NB4 (cell line): ENCODE results near the gene CHMP2B.

ENCODE experiments used
- CTCF ChIP-seq: IDR thresholded peaks from one replicate; pipeline ENCODE4 v1.5.1; 2012; ENCODE audit warnings: low read depth, low read length
- POLR2A ChIP-seq: IDR thresholded peaks from 2 replicates; pipeline ENCODE4 v1.6.1; 2011; ENCODE audit warnings: mild to moderate bottlenecking; ENCODE audit not compliant: insufficient read length; ENCODE audit errors: extremely low read depth

GRCh38 chr3:87179642-87180041 is 47.5 kb upstream of the CHMP2B start:
- TF ChIP-seq CTCF (no peak), POLR2A (no peak)
